GM12801 (cell line): Measurements from ENCODE around the gene PCDHA1.

Source experiments
- TF ChIP-seq, protein P1 (sequence below): IDR thresholded peaks from one replicate; pipeline ENCODE4 v1.5.1; 2011; ENCODE audit warnings: control low read depth; ENCODE audit not compliant: insufficient read length; ENCODE audit errors: extremely low read depth

The PCDHA1 gene

DNA sequence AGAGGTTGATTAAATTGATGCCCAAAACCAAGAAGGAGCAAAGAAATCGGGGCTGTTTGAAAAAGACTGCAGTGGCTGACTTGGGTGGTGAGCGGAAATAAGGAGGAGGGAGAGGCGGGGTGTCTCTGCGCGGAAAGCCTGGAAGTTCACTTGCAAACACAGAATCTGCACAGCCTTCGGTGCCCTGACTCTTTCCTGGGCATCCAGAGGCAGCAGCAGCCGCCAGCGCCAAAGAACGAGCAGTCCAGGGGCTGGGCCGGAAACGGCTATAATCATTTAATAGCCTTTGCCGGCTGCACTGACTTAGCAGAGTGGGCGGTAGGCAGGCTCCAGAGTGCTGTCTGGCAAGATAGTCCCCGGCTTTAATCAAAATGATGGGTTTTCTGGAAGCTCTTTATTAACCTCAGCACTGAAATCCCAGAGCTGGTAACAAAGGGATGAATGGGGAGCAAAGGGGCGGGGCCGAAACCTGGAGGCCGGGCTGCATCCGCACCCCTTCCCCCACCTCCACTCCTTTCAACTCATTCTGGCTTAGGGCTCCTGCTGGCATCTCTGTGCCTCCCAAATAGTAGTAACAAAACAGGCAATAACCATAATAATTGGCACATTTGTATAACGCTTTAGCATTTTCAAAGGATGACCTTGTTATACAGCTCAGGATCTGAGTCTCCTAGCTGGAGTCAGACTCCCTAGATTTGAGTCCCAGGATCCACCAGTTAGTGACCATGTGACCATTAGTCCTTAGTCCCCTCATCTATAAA is 216.1 kb downstream of the PCDHA1 start:
- TF ChIP-seq, protein P1, sequence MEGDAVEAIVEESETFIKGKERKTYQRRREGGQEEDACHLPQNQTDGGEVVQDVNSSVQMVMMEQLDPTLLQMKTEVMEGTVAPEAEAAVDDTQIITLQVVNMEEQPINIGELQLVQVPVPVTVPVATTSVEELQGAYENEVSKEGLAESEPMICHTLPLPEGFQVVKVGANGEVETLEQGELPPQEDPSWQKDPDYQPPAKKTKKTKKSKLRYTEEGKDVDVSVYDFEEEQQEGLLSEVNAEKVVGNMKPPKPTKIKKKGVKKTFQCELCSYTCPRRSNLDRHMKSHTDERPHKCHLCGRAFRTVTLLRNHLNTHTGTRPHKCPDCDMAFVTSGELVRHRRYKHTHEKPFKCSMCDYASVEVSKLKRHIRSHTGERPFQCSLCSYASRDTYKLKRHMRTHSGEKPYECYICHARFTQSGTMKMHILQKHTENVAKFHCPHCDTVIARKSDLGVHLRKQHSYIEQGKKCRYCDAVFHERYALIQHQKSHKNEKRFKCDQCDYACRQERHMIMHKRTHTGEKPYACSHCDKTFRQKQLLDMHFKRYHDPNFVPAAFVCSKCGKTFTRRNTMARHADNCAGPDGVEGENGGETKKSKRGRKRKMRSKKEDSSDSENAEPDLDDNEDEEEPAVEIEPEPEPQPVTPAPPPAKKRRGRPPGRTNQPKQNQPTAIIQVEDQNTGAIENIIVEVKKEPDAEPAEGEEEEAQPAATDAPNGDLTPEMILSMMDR = no peak

DNA sequence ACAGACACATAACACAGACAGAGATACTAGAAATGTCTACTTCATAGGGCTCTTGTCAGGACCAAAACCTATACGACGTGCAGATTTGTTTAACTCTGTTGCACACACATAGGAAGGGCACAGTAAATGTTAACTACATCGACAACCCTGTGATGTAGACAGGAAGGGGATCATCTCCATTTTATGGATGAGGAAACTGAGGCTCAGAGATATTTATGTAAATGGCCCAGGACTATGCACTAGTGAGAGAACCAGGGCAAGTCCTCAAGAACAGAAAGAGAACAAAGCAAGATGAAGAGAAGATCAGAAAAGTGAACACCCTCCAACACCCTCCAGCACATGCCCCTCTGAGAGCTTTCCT is 216.6 kb downstream of the PCDHA1 start:
- TF ChIP-seq, protein P1 = no peak

GRCh38 chr5:141003031-141003430 is 217.1 kb downstream of the PCDHA1 start:
- TF ChIP-seq, protein P1 = no peak

GRCh38 chr5:141003791-141004611 is 218.1 kb downstream of the PCDHA1 start:
- TF ChIP-seq, protein P1 = no peak

- TF ChIP-seq, protein P1 = no peak
Observed at GRCh38 chr5:141007791-141008190, 221.9 kb downstream of the PCDHA1 start.

DNA sequence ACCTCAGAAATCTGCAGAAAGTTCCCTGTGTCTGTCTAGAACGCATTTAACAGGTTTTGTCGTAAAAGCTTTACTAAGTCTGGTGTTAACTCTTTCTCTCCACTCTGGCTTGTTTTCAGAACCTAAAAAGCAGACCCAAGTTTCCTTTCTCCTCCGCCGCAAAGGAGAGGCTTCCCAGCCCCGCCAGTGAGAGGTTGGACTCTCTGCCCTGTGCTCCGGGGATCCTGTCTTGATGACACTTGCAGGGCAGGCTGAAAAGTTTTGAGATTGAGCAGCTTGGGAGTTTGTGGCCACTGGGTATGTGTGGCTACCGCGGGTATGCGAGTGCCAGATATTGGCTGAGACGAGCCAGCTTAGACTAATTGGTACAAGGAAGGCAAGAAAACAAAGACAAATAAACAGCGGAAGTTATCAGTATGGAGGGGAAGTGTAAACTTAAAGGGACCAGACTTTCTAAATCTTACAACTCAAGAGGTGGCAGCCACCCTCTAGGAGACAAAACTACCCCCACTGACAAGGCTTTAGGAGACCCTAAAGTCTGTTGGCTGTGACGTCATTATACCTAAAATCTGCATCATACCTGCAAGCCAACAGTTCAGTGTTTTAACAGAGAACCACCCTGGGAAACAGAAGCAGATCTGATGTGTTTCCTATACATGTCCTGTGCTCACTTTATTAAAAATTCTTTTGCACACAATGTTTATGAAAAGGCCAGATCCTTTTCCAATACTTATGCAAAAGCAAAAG is 224.3 kb downstream of the PCDHA1 start:
- TF ChIP-seq, protein P1 = no peak

GRCh38 chr5:141017943-141018342 is 232.0 kb downstream of the PCDHA1 start:
- TF ChIP-seq, protein P1 = no peak
